Heart left ventricle (tissue), 13 donors: Measurements from ENCODE around the gene CACNA2D3.

Experiments
- POLR2A ChIP-seq, 2 donors: fragments of 450-650 bp; IDR thresholded peaks; one replicate each; pipeline ENCODE4 v1.6.1; 2017; ENCODE audit warnings: antibody characterized with exemption in 2 of 2, mild to moderate bottlenecking in 2 of 2, moderate library complexity in 2 of 2
- TF ChIP-seq, protein P1 (sequence below), 12 donors: fragments of 200-600 bp; sonication (generic) in 4 of 12; IDR thresholded peaks; one replicate each; pipeline versions ENCODE4 v1.5.0 to v1.8.0; 2018 to 2022; ENCODE audit warnings: antibody characterized with exemption in 12 of 12, mild to moderate bottlenecking in 5 of 12
- donor health status: ischemic (EF 13 %, LVEDD 7.1; RV severe dilation, severe dysfunction).
- donor health status: DM: no; HTN: yes; CAD: no.
- donor health status: DM: no; HTN: no; CAD: no.
- donor health status: ischemic (EF 25% LVEDD 6.9; RV normal size, moderate dysfunction).
- donor health status: ischemic (EF 25% LVEDD 5.7; RV mildly dilated, moderate dysfunction).
- donor health status: ischemic (EF 35%, LVEDD 5.7; RV mildly dilated, moderate dysfunction).
- donor health status: nonischemic (EF 11% LVEDD 7.7; RV severe dilation, severe dysfunction).
- donor health status: DM: yes; HTN: yes; CAD: no.
- donor health status: PGD.
- donor health status: ischemic (EF 29% LVEDD 5.4; RV normal size, mild dysfunction).
- donor health status: nonischemic (EF 23%, LVEDD 6.1; RV moderate dilation, normal function).

DNA sequence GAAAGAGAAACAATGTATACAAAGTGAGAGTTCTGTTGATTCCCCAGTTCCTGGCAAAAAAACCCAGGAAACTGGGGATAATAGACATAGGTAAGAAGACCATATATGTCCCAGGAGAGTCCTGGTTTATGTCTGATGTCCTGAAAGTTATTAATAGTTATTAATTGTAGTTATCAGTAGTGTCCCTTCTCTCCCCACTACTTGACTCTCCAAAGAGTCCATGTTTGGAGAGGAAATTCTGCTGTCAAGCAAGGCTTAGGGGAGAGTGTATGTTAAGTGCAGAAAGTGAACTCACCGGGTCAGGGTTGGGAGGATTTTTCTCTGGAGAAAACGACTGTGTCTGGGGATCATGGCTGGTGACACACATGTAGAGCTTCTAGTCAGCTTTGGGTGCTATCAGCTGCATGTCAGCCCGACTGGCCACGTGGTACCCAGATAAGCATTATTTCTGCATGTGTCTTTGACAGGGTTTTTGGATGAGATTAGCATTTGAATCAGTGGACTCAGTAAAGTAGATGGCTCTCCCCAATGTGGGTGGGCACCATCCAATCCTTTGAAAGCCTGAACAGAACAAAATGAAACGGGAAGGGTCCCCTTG is 80.4 kb downstream of the CACNA2D3 start:
- no peak for TF ChIP-seq POLR2A (IDR thresholded peaks at IDR 0.05)
- TF ChIP-seq, protein P1, sequence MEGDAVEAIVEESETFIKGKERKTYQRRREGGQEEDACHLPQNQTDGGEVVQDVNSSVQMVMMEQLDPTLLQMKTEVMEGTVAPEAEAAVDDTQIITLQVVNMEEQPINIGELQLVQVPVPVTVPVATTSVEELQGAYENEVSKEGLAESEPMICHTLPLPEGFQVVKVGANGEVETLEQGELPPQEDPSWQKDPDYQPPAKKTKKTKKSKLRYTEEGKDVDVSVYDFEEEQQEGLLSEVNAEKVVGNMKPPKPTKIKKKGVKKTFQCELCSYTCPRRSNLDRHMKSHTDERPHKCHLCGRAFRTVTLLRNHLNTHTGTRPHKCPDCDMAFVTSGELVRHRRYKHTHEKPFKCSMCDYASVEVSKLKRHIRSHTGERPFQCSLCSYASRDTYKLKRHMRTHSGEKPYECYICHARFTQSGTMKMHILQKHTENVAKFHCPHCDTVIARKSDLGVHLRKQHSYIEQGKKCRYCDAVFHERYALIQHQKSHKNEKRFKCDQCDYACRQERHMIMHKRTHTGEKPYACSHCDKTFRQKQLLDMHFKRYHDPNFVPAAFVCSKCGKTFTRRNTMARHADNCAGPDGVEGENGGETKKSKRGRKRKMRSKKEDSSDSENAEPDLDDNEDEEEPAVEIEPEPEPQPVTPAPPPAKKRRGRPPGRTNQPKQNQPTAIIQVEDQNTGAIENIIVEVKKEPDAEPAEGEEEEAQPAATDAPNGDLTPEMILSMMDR (IDR thresholded peaks at IDR 0.05) = no peak
